Measurements from ENCODE around the gene ASB16.

The ASB16 gene

GRCh38 chr17:44191941-44192496 lies 21.5 kb downstream of the ASB16 start:
- peaks cover 22% of the 10 kb centered on the region for H3K4me1 ChIP-seq (ENCODE audit: insufficient read depth, low read length)
- H3K9me3 ChIP-seq (ENCODE audit: control insufficient read depth, insufficient read depth, low read length): no peaks in the 10 kb centered on the region
- peaks cover 23% of the 10 kb centered on the region for H3K36me3 ChIP-seq (ENCODE audit: insufficient read depth, low read length)
- H3K9ac ChIP-seq (ENCODE audit: low read depth, low read length): no peak overlapping the region

GRCh38 chr17:44192750-44193149 lies 22.2 kb downstream of the ASB16 start:
- no peak overlapping the region for H3K9ac ChIP-seq (ENCODE audit: low read depth, low read length)

GRCh38 chr17:44193326-44194084 lies 23.0 kb downstream of the ASB16 start:
- Histone ChIP-seq H3K9me3 (ENCODE audit: control insufficient read depth, insufficient read depth, low read length) (no peaks in the 10 kb centered on the region), H3K9ac (ENCODE audit: low read depth, low read length) (no peak overlapping the region), H3K4me1 (ENCODE audit: insufficient read depth, low read length) (peaks cover 25% of the 10 kb centered on the region), H3K36me3 (ENCODE audit: insufficient read depth, low read length) (peaks cover 26% of the 10 kb centered on the region)

More at GRCh38 chr17:44192750-44193149, 22.2 kb downstream of the ASB16 start:
- Histone ChIP-seq H3K9me3 (ENCODE audit: control insufficient read depth, insufficient read depth, low read length) (no peaks in the 10 kb centered on the region), H3K4me1 (ENCODE audit: insufficient read depth, low read length) (peaks cover 22% of the 10 kb centered on the region), H3K36me3 (ENCODE audit: insufficient read depth, low read length) (peaks cover 26% of the 10 kb centered on the region)

GRCh38 chr17:44197107-44197506 lies 26.6 kb downstream of the ASB16 start:
- no peak overlapping the region for H3K9ac ChIP-seq (ENCODE audit: low read depth, low read length)
- peaks cover 23% of the 10 kb centered on the region for H3K4me1 ChIP-seq (ENCODE audit: insufficient read depth, low read length)
- H3K36me3 ChIP-seq (ENCODE audit: insufficient read depth, low read length): peaks cover 26% of the 10 kb centered on the region
- no peaks in the 10 kb centered on the region for H3K9me3 ChIP-seq (ENCODE audit: control insufficient read depth, insufficient read depth, low read length)

- H3K36me3 ChIP-seq (ENCODE audit: insufficient read depth, low read length): peaks cover 26% of the 10 kb centered on the region
- H3K4me1 ChIP-seq (ENCODE audit: insufficient read depth, low read length): peaks cover 12% of the 10 kb centered on the region
- no peaks in the 10 kb centered on the region for H3K9me3 ChIP-seq (ENCODE audit: control insufficient read depth, insufficient read depth, low read length)
- peak overlapping the region; percentile 79 for H3K9ac ChIP-seq (ENCODE audit: low read depth, low read length)
Observed at GRCh38 chr17:44197980-44198720, 27.6 kb downstream of the ASB16 start.

GRCh38 chr17:44198721-44199552 lies 28.4 kb downstream of the ASB16 start:
- H3K9me3 ChIP-seq (ENCODE audit: control insufficient read depth, insufficient read depth, low read length): no peaks in the 10 kb centered on the region
- H3K4me1 ChIP-seq (ENCODE audit: insufficient read depth, low read length): peaks cover 7% of the 10 kb centered on the region
- H3K36me3 ChIP-seq (ENCODE audit: insufficient read depth, low read length): peaks cover 24% of the 10 kb centered on the region
- H3K9ac ChIP-seq (ENCODE audit: low read depth, low read length): peak overlapping the region; percentile 79

GRCh38 chr17:44199553-44200477 lies 29.3 kb downstream of the ASB16 start, which contains the start of gene ATXN7L3:
TSS of gene ATXN7L3 (minus strand) at chr17:44199884. CDS start at chr17:44198070, 1,814 bp downstream.
- peaks cover 16% of the 10 kb centered on the region; the same call in 1 of the 2 replicates for H3K36me3 ChIP-seq (ENCODE audit: insufficient read depth, low read length)
- H3K4me1 ChIP-seq (ENCODE audit: insufficient read depth, low read length): peaks cover 7% of the 10 kb centered on the region
- H3K9me3 ChIP-seq (ENCODE audit: control insufficient read depth, insufficient read depth, low read length): no peaks in the 10 kb centered on the region
- H3K9ac ChIP-seq (ENCODE audit: low read depth, low read length): peak within 1 kb of the TSS; percentile 97

- H3K4me1 ChIP-seq (ENCODE audit: insufficient read depth, low read length): peaks cover 7% of the 10 kb centered on the region
- peaks cover 8% of the 10 kb centered on the region; the same call in 1 of the 2 replicates for H3K36me3 ChIP-seq (ENCODE audit: insufficient read depth, low read length)
- peak overlapping the region; percentile 97 for H3K9ac ChIP-seq (ENCODE audit: low read depth, low read length)
- H3K9me3 ChIP-seq (ENCODE audit: control insufficient read depth, insufficient read depth, low read length): no peaks in the 10 kb centered on the region
Observed at GRCh38 chr17:44200478-44201155, 30.1 kb downstream of the ASB16 start.

- H3K9me3 ChIP-seq (ENCODE audit: control insufficient read depth, insufficient read depth, low read length): no peaks in the 10 kb centered on the region
- H3K36me3 ChIP-seq (ENCODE audit: insufficient read depth, low read length): no peaks in the 10 kb centered on the region
- H3K4me1 ChIP-seq (ENCODE audit: insufficient read depth, low read length): peaks cover 7% of the 10 kb centered on the region
- no peak overlapping the region for H3K9ac ChIP-seq (ENCODE audit: low read depth, low read length)
Observed at GRCh38 chr17:44202756-44203155, 32.3 kb downstream of the ASB16 start.

GRCh38 chr17:44203731-44204440 lies 33.4 kb downstream of the ASB16 start:
- Histone ChIP-seq H3K4me1 (ENCODE audit: insufficient read depth, low read length) (peaks cover 4% of the 10 kb centered on the region; the same call in 1 of the 2 replicates), H3K9me3 (ENCODE audit: control insufficient read depth, insufficient read depth, low read length) (no peaks in the 10 kb centered on the region), H3K9ac (ENCODE audit: low read depth, low read length) (no peak overlapping the region), H3K36me3 (ENCODE audit: insufficient read depth, low read length) (0 out of 2 replicates have a peak, but pooled peaks cover 3% of the 10 kb centered on the region)

- H3K4me1 ChIP-seq (ENCODE audit: insufficient read depth, low read length): peaks cover 4% of the 10 kb centered on the region; the same call in 1 of the 2 replicates
- no peaks in the 10 kb centered on the region for H3K9me3 ChIP-seq (ENCODE audit: control insufficient read depth, insufficient read depth, low read length)
- no peak overlapping the region for H3K9ac ChIP-seq (ENCODE audit: low read depth, low read length)
- 0 out of 2 replicates have a peak, but pooled peaks cover 3% of the 10 kb centered on the region for H3K36me3 ChIP-seq (ENCODE audit: insufficient read depth, low read length)
Observed at GRCh38 chr17:44204441-44204882, 34.0 kb downstream of the ASB16 start.
